ENCODE measurements around the gene PEX12.

- TF ChIP-seq CTCF (IDR thresholded peaks at IDR 0.05; ENCODE audit: insufficient read depth, low read length) = no peak
- no peak for TF ChIP-seq POLR2AphosphoS5 (IDR thresholded peaks at IDR 0.05; ENCODE audit: low read depth)
- no peak for TF ChIP-seq SPI1 (IDR thresholded peaks at IDR 0.05; ENCODE audit: borderline replicate concordance, low read depth)
- TF ChIP-seq GABPA (IDR thresholded peaks at IDR 0.05; ENCODE audit: low read depth) = no peak
- TF ChIP-seq REST (IDR thresholded peaks at IDR 0.05; ENCODE audit: insufficient replicate concordance, low read depth) = no peak
Observed at GRCh38 chr17:35542990-35543389, 35.4 kb downstream of the PEX12 start.
